Stimulated activated CD8-positive, alpha-beta memory T cell treated with anti-CD3 and anti-CD28 coated beads, Interleukin-12 subunit alpha, Interleukin-12 subunit beta, amount 100 ng/mL, for 1 hour (primary cell): Measurements from ENCODE around the gene PCDHA7.
"Not testable (repeated sequence)": the region's sequence is repeated elsewhere in the genome, so short reads cannot be mapped to it uniquely, and the experiment has no call there.

Experiments
- DNase-seq: peaks from one replicate; pipeline ENCODE4 v3.0.0-alpha.2; 2020; ENCODE audit warnings: low read depth

PCDHA7 gene

GRCh38 chr5:140833993-140834392 lies at the start of gene PCDHA7:
PCDHA7 (plus strand) TSS chr5:140834269; CDS start chr5:140834384, 115 bp downstream.
- DNase-seq = no peak

- DNase-seq = no peak
Measured at GRCh38 chr5:140785905-140786686, 48.0 kb upstream of the PCDHA7 start, which contains the start of gene PCDHA1. PCDHA1 (plus strand) TSS chr5:140786140.

- DNase-seq = not testable (repeated sequence)
Measured at GRCh38 chr5:140787422-140787821, 46.6 kb upstream of the PCDHA7 start.

GRCh38 chr5:140787849-140788504 lies 46.1 kb upstream of the PCDHA7 start:
- not testable (repeated sequence) for DNase-seq

- no peak for DNase-seq
Measured at GRCh38 chr5:140791089-140791488, 43.0 kb upstream of the PCDHA7 start.

GRCh38 chr5:140794595-140795258 lies 39.3 kb upstream of the PCDHA7 start, which contains the start of gene PCDHA2:
PCDHA2 (plus strand) TSS chr5:140794852.
- DNase-seq = no peak

- DNase-seq = no peak
Measured at GRCh38 chr5:140795259-140795641, 38.8 kb upstream of the PCDHA7 start.

GRCh38 chr5:140796072-140796717 lies 37.9 kb upstream of the PCDHA7 start:
- not testable (repeated sequence) for DNase-seq

- DNase-seq = no peak
Measured at GRCh38 chr5:140796718-140797095, 37.4 kb upstream of the PCDHA7 start.

GRCh38 chr5:140800816-140801493 lies 33.1 kb upstream of the PCDHA7 start, which contains the start of gene PCDHA3:
PCDHA3 (plus strand) TSS chr5:140801057.
- DNase-seq = no peak

GRCh38 chr5:140801494-140801841 lies 32.6 kb upstream of the PCDHA7 start:
- DNase-seq = no peak

GRCh38 chr5:140802381-140802780 lies 31.7 kb upstream of the PCDHA7 start:
- DNase-seq = not testable (repeated sequence)

- DNase-seq = no peak
Measured at GRCh38 chr5:140802781-140803271, 31.2 kb upstream of the PCDHA7 start.

- no peak for DNase-seq
Measured at GRCh38 chr5:140806834-140807775, 27.0 kb upstream of the PCDHA7 start, which contains the start of gene PCDHA4. PCDHA4 (plus strand) TSS chr5:140807068.

- DNase-seq = not testable (repeated sequence)
Measured at GRCh38 chr5:140808241-140808888, 25.7 kb upstream of the PCDHA7 start.

GRCh38 chr5:140808889-140809291 lies 25.2 kb upstream of the PCDHA7 start:
- DNase-seq = no peak

- no peak for DNase-seq
Measured at GRCh38 chr5:140821375-140822280, 12.4 kb upstream of the PCDHA7 start, which contains the start of gene PCDHA5. PCDHA5 (plus strand) TSS chr5:140821613.

GRCh38 chr5:140822281-140822629 lies 11.8 kb upstream of the PCDHA7 start:
- no peak for DNase-seq

GRCh38 chr5:140822969-140823368 lies 11.1 kb upstream of the PCDHA7 start:
- not testable (repeated sequence) for DNase-seq
